NCI-H748 (cell line): ENCODE data around the gene CAVIN2.

Experiments
- DNase-seq: peaks from one replicate; lab custom pipeline; 2025; ENCODE audit not compliant: unreplicated experiment; lab: John Stamatoyannopoulos, UW

Gene CAVIN2

GRCh38 chr2:191846515-191847476 is at the start of gene CAVIN2:
TSS of gene CAVIN2 (minus strand) at chr2:191847088. CDS start at chr2:191846925, 163 bp downstream.
- no peak for DNase-seq

- no peak for DNase-seq
These were observed 48.9 kb upstream of the CAVIN2 start for GRCh38 chr2:191895743-191896142.

GRCh38 chr2:191895195-191895594 is 48.3 kb upstream of the CAVIN2 start:
- DNase-seq = no peak

- no peak for DNase-seq
These were observed 47.8 kb upstream of the CAVIN2 start for GRCh38 chr2:191894681-191895147.

- DNase-seq = no peak
These were observed 45.5 kb upstream of the CAVIN2 start for GRCh38 chr2:191892391-191892790.

GRCh38 chr2:191891656-191892055 is 44.8 kb upstream of the CAVIN2 start:
- no peak for DNase-seq

GRCh38 chr2:191889931-191890330 is 43.0 kb upstream of the CAVIN2 start:
- no peak for DNase-seq

- no peak for DNase-seq
These were observed 41.7 kb upstream of the CAVIN2 start for GRCh38 chr2:191888400-191889166.

GRCh38 chr2:191885650-191886049 is 38.8 kb upstream of the CAVIN2 start:
- no peak for DNase-seq

- DNase-seq = no peak
These were observed 38.2 kb upstream of the CAVIN2 start for GRCh38 chr2:191885098-191885497.

GRCh38 chr2:191881982-191882816 is 35.3 kb upstream of the CAVIN2 start:
- no peak for DNase-seq

GRCh38 chr2:191878548-191879279 is 31.8 kb upstream of the CAVIN2 start:
- DNase-seq = no peak

GRCh38 chr2:191877875-191878274 is 31.0 kb upstream of the CAVIN2 start:
- no peak for DNase-seq

- DNase-seq = no peak
These were observed 29.0 kb upstream of the CAVIN2 start for GRCh38 chr2:191875859-191876258.

GRCh38 chr2:191870744-191871143 is 23.9 kb upstream of the CAVIN2 start:
- DNase-seq = peak; percentile 26

- DNase-seq = peak; percentile 46
These were observed 22.9 kb upstream of the CAVIN2 start for GRCh38 chr2:191869781-191870180.

GRCh38 chr2:191869178-191869577 is 22.3 kb upstream of the CAVIN2 start:
- DNase-seq = peak; percentile 98

- DNase-seq = no peak
These were observed 20.6 kb upstream of the CAVIN2 start for GRCh38 chr2:191867507-191867847.

- no peak for DNase-seq
These were observed 20.0 kb upstream of the CAVIN2 start for GRCh38 chr2:191866675-191867506.
